ENCODE results near the gene FCGR1A. TPM values are rescaled to one million over a fixed set of nuclear protein-coding genes. Genes with fewer than 3 reads are reported as not detected.

FCGR1A gene
- total and polyA plus RNA-seq, 9 of the 15 experiments (the other 6 are each of a cell fraction or from before 2014, with no cell fraction given) = 0.10 to 0.29 (median 0.17) TPM; not detected in 3

Other genes starting within 250 kb of the FCGR1A start
- not detected in 2 replicates for gene PPIAL4C, start 198.8 kb upstream of the FCGR1A start, total RNA-seq (2014; rRNA removed)
- not detected in 2 replicates for gene PPIAL4C, start 198.8 kb upstream of the FCGR1A start, total RNA-seq (2014; rRNA removed; fragmentation: Illumina TruSeq; extraction: Trizol)
- not detected in 2 replicates for gene PPIAL4C, start 198.8 kb upstream of the FCGR1A start, total RNA-seq (2015; rRNA removed; fragmentation: Illumina TruSeq; extraction: Trizol)
- 0.35 TPM in 1 of 2 replicates, not detected in the other for gene PPIAL4C, start 198.8 kb upstream of the FCGR1A start, total RNA-seq (2021)
- gene PPIAL4C, start 198.8 kb upstream of the FCGR1A start, polyA plus RNA-seq (2011; rRNA removed) = not detected in 2 replicates
- not detected in 2 replicates for gene PPIAL4C, start 198.8 kb upstream of the FCGR1A start, polyA plus RNA-seq (2014; fragmentation: Illumina TruSeq; extraction: Trizol)
- not detected for gene PPIAL4C, start 198.8 kb upstream of the FCGR1A start, polyA plus RNA-seq (2014; fragmentation: Nextera tagmentation; extraction: Ambion mirVana)
- not detected in 2 replicates for gene PPIAL4C, start 198.8 kb upstream of the FCGR1A start, polyA plus RNA-seq (2014; rRNA removed)
- 0.18 and 0.53 TPM in 2 replicates for gene BOLA1, start 116.9 kb downstream of the FCGR1A start, total RNA-seq (2014; rRNA removed)
- 0.58 and 1.4 TPM in 2 replicates for gene BOLA1, start 116.9 kb downstream of the FCGR1A start, total RNA-seq (2014; rRNA removed; fragmentation: Illumina TruSeq; extraction: Trizol)
- 0.19 and 0.40 TPM in 2 replicates for gene BOLA1, start 116.9 kb downstream of the FCGR1A start, total RNA-seq (2015; rRNA removed; fragmentation: Illumina TruSeq; extraction: Trizol)
- gene BOLA1, start 116.9 kb downstream of the FCGR1A start, total RNA-seq (2021) = 0.76 and 0.82 TPM in 2 replicates
- gene BOLA1, start 116.9 kb downstream of the FCGR1A start, polyA plus RNA-seq (2011; rRNA removed) = 0.28 and 0.42 TPM in 2 replicates
- 0.18 TPM in 1 of 2 replicates, not detected in the other for gene BOLA1, start 116.9 kb downstream of the FCGR1A start, polyA plus RNA-seq (2014; fragmentation: Illumina TruSeq; extraction: Trizol)
- gene BOLA1, start 116.9 kb downstream of the FCGR1A start, polyA plus RNA-seq (2014; fragmentation: Nextera tagmentation; extraction: Ambion mirVana) = not detected
- gene BOLA1, start 116.9 kb downstream of the FCGR1A start, polyA plus RNA-seq (2014; rRNA removed) = 0.43 and 1.2 TPM in 2 replicates
- 0.08 and 0.09 TPM in 2 replicates for gene SV2A, start 135.2 kb downstream of the FCGR1A start, total RNA-seq (2014; rRNA removed)
- 0.06 and 0.11 TPM in 2 replicates for gene SV2A, start 135.2 kb downstream of the FCGR1A start, total RNA-seq (2014; rRNA removed; fragmentation: Illumina TruSeq; extraction: Trizol)
- 0.04 and 0.07 TPM in 2 replicates for gene SV2A, start 135.2 kb downstream of the FCGR1A start, total RNA-seq (2015; rRNA removed; fragmentation: Illumina TruSeq; extraction: Trizol)
- 0.20 and 0.22 TPM in 2 replicates for gene SV2A, start 135.2 kb downstream of the FCGR1A start, total RNA-seq (2021)
- gene SV2A, start 135.2 kb downstream of the FCGR1A start, polyA plus RNA-seq (2011; rRNA removed) = 0.12 and 0.14 TPM in 2 replicates
- gene SV2A, start 135.2 kb downstream of the FCGR1A start, polyA plus RNA-seq (2014; fragmentation: Illumina TruSeq; extraction: Trizol) = 0.10 and 0.30 TPM in 2 replicates
- gene SV2A, start 135.2 kb downstream of the FCGR1A start, polyA plus RNA-seq (2014; fragmentation: Nextera tagmentation; extraction: Ambion mirVana) = under 1 TPM in 1 of 2 experiments, not detected in 1; 0.10 TPM
- 0.16 and 0.20 TPM in 2 replicates for gene SV2A, start 135.2 kb downstream of the FCGR1A start, polyA plus RNA-seq (2014; rRNA removed)
- gene SF3B4, start 145.1 kb downstream of the FCGR1A start, total RNA-seq (2014; rRNA removed) = 11.0 and 13.0 TPM in 2 replicates
- gene SF3B4, start 145.1 kb downstream of the FCGR1A start, total RNA-seq (2014; rRNA removed; fragmentation: Illumina TruSeq; extraction: Trizol) = 28.2 and 28.4 TPM in 2 replicates
- gene SF3B4, start 145.1 kb downstream of the FCGR1A start, total RNA-seq (2015; rRNA removed; fragmentation: Illumina TruSeq; extraction: Trizol) = 30.0 and 31.3 TPM in 2 replicates
- 78.5 and 87.1 TPM in 2 replicates for gene SF3B4, start 145.1 kb downstream of the FCGR1A start, total RNA-seq (2021)
- 18.1 and 33.3 TPM in 2 replicates for gene SF3B4, start 145.1 kb downstream of the FCGR1A start, polyA plus RNA-seq (2011; rRNA removed)
- 88.0 and 101 TPM in 2 replicates for gene SF3B4, start 145.1 kb downstream of the FCGR1A start, polyA plus RNA-seq (2014; fragmentation: Illumina TruSeq; extraction: Trizol)
- gene SF3B4, start 145.1 kb downstream of the FCGR1A start, polyA plus RNA-seq (2014; fragmentation: Nextera tagmentation; extraction: Ambion mirVana) = 1 to 10 TPM; 3.0 to 8.3 TPM
- 22.8 and 26.1 TPM in 2 replicates for gene SF3B4, start 145.1 kb downstream of the FCGR1A start, polyA plus RNA-seq (2014; rRNA removed)
- gene MTMR11, start 154.2 kb downstream of the FCGR1A start, total RNA-seq (2014; rRNA removed) = 0.09 and 0.53 TPM in 2 replicates
- 0.38 and 0.51 TPM in 2 replicates for gene MTMR11, start 154.2 kb downstream of the FCGR1A start, total RNA-seq (2014; rRNA removed; fragmentation: Illumina TruSeq; extraction: Trizol)
- 0.38 and 0.40 TPM in 2 replicates for gene MTMR11, start 154.2 kb downstream of the FCGR1A start, total RNA-seq (2015; rRNA removed; fragmentation: Illumina TruSeq; extraction: Trizol)
- gene MTMR11, start 154.2 kb downstream of the FCGR1A start, total RNA-seq (2021) = 0.56 and 1.3 TPM in 2 replicates
- gene MTMR11, start 154.2 kb downstream of the FCGR1A start, polyA plus RNA-seq (2011; rRNA removed) = 1.6 and 1.8 TPM in 2 replicates
- gene MTMR11, start 154.2 kb downstream of the FCGR1A start, polyA plus RNA-seq (2014; fragmentation: Illumina TruSeq; extraction: Trizol) = 0.73 and 0.76 TPM in 2 replicates
- gene MTMR11, start 154.2 kb downstream of the FCGR1A start, polyA plus RNA-seq (2014; fragmentation: Nextera tagmentation; extraction: Ambion mirVana) = under 1 TPM; 0.34 to 0.45 TPM
- 0.60 and 1.0 TPM in 2 replicates for gene MTMR11, start 154.2 kb downstream of the FCGR1A start, polyA plus RNA-seq (2014; rRNA removed)
- gene OTUD7B, start 228.0 kb downstream of the FCGR1A start, total RNA-seq (2014; rRNA removed) = 6.7 and 6.9 TPM in 2 replicates
- 8.4 and 9.4 TPM in 2 replicates for gene OTUD7B, start 228.0 kb downstream of the FCGR1A start, total RNA-seq (2014; rRNA removed; fragmentation: Illumina TruSeq; extraction: Trizol)
- gene OTUD7B, start 228.0 kb downstream of the FCGR1A start, total RNA-seq (2015; rRNA removed; fragmentation: Illumina TruSeq; extraction: Trizol) = 8.6 and 8.7 TPM in 2 replicates
- 16.4 and 18.8 TPM in 2 replicates for gene OTUD7B, start 228.0 kb downstream of the FCGR1A start, total RNA-seq (2021)
- 6.7 and 7.4 TPM in 2 replicates for gene OTUD7B, start 228.0 kb downstream of the FCGR1A start, polyA plus RNA-seq (2011; rRNA removed)
- 8.9 and 10.9 TPM in 2 replicates for gene OTUD7B, start 228.0 kb downstream of the FCGR1A start, polyA plus RNA-seq (2014; fragmentation: Illumina TruSeq; extraction: Trizol)
- under 1 TPM; 0.96 TPM for gene OTUD7B, start 228.0 kb downstream of the FCGR1A start, polyA plus RNA-seq (2014; fragmentation: Nextera tagmentation; extraction: Ambion mirVana)
- 4.5 and 5.5 TPM in 2 replicates for gene OTUD7B, start 228.0 kb downstream of the FCGR1A start, polyA plus RNA-seq (2014; rRNA removed)

All from K562 (cell line).